Ovary (tissue), 3 donors: Measurements from ENCODE around the gene ALG2.

Source experiments
- EP300 ChIP-seq: sonication (generic); formaldehyde crosslinking; IDR thresholded peaks from one replicate; pipeline ENCODE4 v1.6.1; 2017; ENCODE audit warnings: antibody characterized with exemption
- POLR2A ChIP-seq: fragments of 450-650 bp; IDR thresholded peaks from one replicate; pipeline ENCODE4 v1.6.1; 2017; ENCODE audit warnings: antibody characterized with exemption, mild to moderate bottlenecking, moderate library complexity
- TF ChIP-seq, protein P1 (sequence below), 3 donors: fragments of 450-650 bp in 2 of 3; fragments of 200-600 bp in 1 of 3; IDR thresholded peaks; one replicate each; pipeline versions ENCODE4 v1.5.1 to v1.8.0; 2016 to 2022; ENCODE audit warnings: antibody characterized with exemption in 3 of 3, mild to moderate bottlenecking in 1 of 3
- donor health status: DM: no; HTN: no; CAD: no.

DNA sequence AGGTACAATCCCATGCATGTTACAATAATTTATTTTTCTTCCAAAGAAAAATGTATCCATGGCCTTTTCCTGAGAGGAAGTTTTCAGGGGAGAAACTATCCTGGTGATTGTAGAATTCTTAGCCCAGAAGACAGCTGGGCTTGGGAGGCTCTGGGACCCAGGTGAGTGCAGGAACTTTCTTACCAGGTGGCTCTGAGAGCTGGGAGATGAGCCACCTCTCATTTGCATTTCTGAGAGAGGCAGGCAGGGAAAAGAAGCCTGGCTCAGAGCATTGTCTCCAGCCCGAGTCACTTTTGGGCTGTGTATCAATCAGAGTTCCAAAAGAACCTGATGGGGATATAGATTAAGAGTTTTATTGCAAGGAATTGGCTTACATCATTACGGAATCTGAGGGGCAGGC, 52.7 kb downstream of the ALG2 start:
- TF ChIP-seq, protein P1, sequence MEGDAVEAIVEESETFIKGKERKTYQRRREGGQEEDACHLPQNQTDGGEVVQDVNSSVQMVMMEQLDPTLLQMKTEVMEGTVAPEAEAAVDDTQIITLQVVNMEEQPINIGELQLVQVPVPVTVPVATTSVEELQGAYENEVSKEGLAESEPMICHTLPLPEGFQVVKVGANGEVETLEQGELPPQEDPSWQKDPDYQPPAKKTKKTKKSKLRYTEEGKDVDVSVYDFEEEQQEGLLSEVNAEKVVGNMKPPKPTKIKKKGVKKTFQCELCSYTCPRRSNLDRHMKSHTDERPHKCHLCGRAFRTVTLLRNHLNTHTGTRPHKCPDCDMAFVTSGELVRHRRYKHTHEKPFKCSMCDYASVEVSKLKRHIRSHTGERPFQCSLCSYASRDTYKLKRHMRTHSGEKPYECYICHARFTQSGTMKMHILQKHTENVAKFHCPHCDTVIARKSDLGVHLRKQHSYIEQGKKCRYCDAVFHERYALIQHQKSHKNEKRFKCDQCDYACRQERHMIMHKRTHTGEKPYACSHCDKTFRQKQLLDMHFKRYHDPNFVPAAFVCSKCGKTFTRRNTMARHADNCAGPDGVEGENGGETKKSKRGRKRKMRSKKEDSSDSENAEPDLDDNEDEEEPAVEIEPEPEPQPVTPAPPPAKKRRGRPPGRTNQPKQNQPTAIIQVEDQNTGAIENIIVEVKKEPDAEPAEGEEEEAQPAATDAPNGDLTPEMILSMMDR (IDR thresholded peaks at IDR 0.05): no peak
- TF ChIP-seq POLR2A (no peak), EP300 (no peak)
